K562 (cell line): Measurements from ENCODE around the gene MYO15A. TPM values are rescaled to one million over a fixed set of nuclear protein-coding genes. Genes with fewer than 3 reads are reported as not detected.
A peak's percentile ranks its signal among the peaks of the same experiment; 100 is the strongest.

Source experiments
- MTA2 ChIP-seq: fragments of 450-650 bp; IDR thresholded peaks from 2 replicates; pipeline ENCODE4 v1.6.1; 2016; ENCODE audit warnings: low read depth
- NFIX ChIP-seq: fragments of 250-450 bp; sonication (Bioruptor Pico); IDR thresholded peaks from 2 replicates; pipeline ENCODE4 v1.4.0; 2020; ENCODE audit warnings: low read depth, mild to moderate bottlenecking, moderate library complexity
- RBM15 ChIP-seq: fragments of 200-400 bp; formaldehyde crosslinking; IDR thresholded peaks from 2 replicates; pipeline ENCODE4 v1.6.1; 2018; ENCODE audit warnings: mild to moderate bottlenecking, low read length, moderate library complexity; ENCODE audit not compliant: insufficient read depth
- ZFX ChIP-seq: sonication (generic); formaldehyde crosslinking; IDR thresholded peaks from 2 replicates; pipeline ENCODE4 v1.8.0; 2022; ENCODE audit warnings: mild to moderate bottlenecking, missing genetic modification reagents, moderate library complexity
- ZNF282 ChIP-seq: sonication (generic); formaldehyde crosslinking; IDR thresholded peaks from 2 replicates; pipeline ENCODE4 v1.8.1; 2023; ENCODE audit warnings: missing genetic modification reagents
- polyA plus RNA-seq, 8 experiments: library from polyadenylated mRNA; depleted of rRNA in 4 of 8; stranded (reverse) in 5 of 8; unstranded in 3 of 8; fragments of >200 nt; fragmentation: Nextera tagmentation in 2 of 8; fragmentation: Illumina TruSeq in 1 of 8; extraction: Ambion mirVana in 2 of 8; extraction: Trizol in 1 of 8; gene quantifications; 2 replicates each; pipeline versions ENCODE4 v1.2.1 to v1.2.3, GENCODE V29; 2011 to 2014; ENCODE audit warnings: inconsistent platforms in 1 of 8, missing spikeins in 1 of 8
- total RNA-seq, 7 experiments: library from RNA; depleted of rRNA in 6 of 7; stranded (reverse); fragments of >200 nt in 6 of 7; fragmentation: Illumina TruSeq in 2 of 7; extraction: Trizol in 2 of 7; gene quantifications; 2 replicates each; pipeline versions ENCODE4 v1.2.1 to v1.2.3, GENCODE V29; 2011 to 2021; ENCODE audit warnings: low replicate concordance in 1 of 7
- TF ChIP-seq, protein P1 (sequence below): fragments of 250-450 bp; sonication (Bioruptor Pico); IDR thresholded peaks from 2 replicates; pipeline ENCODE4 v1.4.0; 2020
- TF ChIP-seq, protein P2 (sequence below): fragments of 450-650 bp; formaldehyde crosslinking; IDR thresholded peaks from 2 replicates; pipeline ENCODE4 v1.4.0; 2020; ENCODE audit warnings: mild to moderate bottlenecking, moderate library complexity
- TF ChIP-seq, protein P3 (sequence below): fragments of 250-450 bp; sonication (Bioruptor Pico); IDR thresholded peaks from 2 replicates; pipeline ENCODE4 v1.9.0; 2021; ENCODE audit warnings: mild to moderate bottlenecking, inconsistent platforms

Gene MYO15A
- total and polyA plus RNA-seq, 9 of the 15 experiments (the other 6 are each of a cell fraction or from before 2014, with no cell fraction given) = 0.05 to 0.88 (median 0.14) TPM; not detected in 1

DNA sequence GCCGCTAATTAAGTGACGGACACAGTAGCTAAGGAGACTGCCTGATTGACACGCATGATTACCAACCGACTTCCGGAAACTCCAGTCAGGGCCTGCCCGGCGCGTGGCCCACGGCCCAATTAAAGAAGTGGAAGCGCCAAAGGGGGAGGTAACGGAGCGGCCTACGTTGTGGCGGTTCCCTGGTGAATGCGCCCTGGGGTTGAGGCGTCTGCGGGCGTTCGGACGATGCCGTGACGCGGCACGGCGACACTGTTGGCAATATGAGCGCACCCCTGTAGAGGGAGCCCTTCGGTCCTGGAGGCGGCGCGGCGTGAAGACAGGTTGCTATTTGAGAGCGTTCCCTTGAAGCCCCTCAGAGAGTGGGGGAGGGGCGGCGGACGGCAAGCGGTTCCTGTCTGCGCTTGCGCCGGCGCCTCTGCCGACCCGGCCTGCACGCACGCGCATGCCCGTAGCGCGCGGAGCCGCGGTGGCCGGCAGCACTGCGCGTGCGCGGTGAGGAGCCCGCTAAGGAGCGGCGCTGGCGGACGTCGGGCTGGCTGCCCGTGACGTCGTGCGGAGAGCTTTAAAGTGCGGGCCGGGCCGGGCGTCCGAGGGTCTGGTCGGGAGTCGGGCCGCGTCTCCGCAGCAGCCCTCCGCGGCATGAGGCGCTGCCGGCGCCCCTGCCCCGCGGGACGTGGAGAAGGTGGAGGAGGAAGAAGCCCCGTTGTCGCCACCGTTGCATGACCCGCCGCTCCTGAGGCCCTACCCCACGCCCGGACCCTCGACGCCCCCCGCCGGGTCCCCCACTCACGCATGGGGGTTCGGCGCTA lies 75.0 kb downstream of the MYO15A start, which contains the start of gene ALKBH5 (continued):
- TF ChIP-seq, protein P1, sequence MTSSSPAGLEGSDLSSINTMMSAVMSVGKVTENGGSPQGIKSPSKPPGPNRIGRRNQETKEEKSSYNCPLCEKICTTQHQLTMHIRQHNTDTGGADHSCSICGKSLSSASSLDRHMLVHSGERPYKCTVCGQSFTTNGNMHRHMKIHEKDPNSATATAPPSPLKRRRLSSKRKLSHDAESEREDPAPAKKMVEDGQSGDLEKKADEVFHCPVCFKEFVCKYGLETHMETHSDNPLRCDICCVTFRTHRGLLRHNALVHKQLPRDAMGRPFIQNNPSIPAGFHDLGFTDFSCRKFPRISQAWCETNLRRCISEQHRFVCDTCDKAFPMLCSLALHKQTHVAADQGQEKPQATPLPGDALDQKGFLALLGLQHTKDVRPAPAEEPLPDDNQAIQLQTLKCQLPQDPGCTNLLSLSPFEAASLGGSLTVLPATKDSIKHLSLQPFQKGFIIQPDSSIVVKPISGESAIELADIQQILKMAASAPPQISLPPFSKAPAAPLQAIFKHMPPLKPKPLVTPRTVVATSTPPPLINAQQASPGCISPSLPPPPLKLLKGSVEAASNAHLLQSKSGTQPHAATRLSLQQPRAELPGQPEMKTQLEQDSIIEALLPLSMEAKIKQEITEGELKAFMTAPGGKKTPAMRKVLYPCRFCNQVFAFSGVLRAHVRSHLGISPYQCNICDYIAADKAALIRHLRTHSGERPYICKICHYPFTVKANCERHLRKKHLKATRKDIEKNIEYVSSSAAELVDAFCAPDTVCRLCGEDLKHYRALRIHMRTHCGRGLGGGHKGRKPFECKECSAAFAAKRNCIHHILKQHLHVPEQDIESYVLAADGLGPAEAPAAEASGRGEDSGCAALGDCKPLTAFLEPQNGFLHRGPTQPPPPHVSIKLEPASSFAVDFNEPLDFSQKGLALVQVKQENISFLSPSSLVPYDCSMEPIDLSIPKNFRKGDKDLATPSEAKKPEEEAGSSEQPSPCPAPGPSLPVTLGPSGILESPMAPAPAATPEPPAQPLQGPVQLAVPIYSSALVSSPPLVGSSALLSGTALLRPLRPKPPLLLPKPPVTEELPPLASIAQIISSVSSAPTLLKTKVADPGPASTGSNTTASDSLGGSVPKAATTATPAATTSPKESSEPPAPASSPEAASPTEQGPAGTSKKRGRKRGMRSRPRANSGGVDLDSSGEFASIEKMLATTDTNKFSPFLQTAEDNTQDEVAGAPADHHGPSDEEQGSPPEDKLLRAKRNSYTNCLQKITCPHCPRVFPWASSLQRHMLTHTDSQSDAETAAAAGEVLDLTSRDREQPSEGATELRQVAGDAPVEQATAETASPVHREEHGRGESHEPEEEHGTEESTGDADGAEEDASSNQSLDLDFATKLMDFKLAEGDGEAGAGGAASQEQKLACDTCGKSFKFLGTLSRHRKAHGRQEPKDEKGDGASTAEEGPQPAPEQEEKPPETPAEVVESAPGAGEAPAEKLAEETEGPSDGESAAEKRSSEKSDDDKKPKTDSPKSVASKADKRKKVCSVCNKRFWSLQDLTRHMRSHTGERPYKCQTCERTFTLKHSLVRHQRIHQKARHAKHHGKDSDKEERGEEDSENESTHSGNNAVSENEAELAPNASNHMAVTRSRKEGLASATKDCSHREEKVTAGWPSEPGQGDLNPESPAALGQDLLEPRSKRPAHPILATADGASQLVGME (CRISPR knock-in tag) = no peak
- TF ChIP-seq ZFX (CRISPR knock-in tag) (peak; percentile 72), RBM15 (no peak), NFIX (CRISPR knock-in tag) (no peak), MTA2 (no peak), ZNF282 (CRISPR knock-in tag) (no peak)
- TF ChIP-seq, protein P2, sequence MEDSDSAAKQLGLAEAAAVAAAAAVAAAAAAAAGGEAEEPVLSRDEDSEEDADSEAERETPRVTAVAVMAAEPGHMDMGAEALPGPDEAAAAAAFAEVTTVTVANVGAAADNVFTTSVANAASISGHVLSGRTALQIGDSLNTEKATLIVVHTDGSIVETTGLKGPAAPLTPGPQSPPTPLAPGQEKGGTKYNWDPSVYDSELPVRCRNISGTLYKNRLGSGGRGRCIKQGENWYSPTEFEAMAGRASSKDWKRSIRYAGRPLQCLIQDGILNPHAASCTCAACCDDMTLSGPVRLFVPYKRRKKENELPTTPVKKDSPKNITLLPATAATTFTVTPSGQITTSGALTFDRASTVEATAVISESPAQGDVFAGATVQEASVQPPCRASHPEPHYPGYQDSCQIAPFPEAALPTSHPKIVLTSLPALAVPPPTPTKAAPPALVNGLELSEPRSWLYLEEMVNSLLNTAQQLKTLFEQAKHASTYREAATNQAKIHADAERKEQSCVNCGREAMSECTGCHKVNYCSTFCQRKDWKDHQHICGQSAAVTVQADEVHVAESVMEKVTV (CRISPR knock-in tag) = no peak
- TF ChIP-seq, protein P3, sequence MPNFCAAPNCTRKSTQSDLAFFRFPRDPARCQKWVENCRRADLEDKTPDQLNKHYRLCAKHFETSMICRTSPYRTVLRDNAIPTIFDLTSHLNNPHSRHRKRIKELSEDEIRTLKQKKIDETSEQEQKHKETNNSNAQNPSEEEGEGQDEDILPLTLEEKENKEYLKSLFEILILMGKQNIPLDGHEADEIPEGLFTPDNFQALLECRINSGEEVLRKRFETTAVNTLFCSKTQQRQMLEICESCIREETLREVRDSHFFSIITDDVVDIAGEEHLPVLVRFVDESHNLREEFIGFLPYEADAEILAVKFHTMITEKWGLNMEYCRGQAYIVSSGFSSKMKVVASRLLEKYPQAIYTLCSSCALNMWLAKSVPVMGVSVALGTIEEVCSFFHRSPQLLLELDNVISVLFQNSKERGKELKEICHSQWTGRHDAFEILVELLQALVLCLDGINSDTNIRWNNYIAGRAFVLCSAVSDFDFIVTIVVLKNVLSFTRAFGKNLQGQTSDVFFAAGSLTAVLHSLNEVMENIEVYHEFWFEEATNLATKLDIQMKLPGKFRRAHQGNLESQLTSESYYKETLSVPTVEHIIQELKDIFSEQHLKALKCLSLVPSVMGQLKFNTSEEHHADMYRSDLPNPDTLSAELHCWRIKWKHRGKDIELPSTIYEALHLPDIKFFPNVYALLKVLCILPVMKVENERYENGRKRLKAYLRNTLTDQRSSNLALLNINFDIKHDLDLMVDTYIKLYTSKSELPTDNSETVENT (CRISPR knock-in tag) = peak; percentile 29; the same call in 1 of the 2 replicates
